ENCODE results near the gene SH3PXD2A.

The SH3PXD2A gene, protein sequence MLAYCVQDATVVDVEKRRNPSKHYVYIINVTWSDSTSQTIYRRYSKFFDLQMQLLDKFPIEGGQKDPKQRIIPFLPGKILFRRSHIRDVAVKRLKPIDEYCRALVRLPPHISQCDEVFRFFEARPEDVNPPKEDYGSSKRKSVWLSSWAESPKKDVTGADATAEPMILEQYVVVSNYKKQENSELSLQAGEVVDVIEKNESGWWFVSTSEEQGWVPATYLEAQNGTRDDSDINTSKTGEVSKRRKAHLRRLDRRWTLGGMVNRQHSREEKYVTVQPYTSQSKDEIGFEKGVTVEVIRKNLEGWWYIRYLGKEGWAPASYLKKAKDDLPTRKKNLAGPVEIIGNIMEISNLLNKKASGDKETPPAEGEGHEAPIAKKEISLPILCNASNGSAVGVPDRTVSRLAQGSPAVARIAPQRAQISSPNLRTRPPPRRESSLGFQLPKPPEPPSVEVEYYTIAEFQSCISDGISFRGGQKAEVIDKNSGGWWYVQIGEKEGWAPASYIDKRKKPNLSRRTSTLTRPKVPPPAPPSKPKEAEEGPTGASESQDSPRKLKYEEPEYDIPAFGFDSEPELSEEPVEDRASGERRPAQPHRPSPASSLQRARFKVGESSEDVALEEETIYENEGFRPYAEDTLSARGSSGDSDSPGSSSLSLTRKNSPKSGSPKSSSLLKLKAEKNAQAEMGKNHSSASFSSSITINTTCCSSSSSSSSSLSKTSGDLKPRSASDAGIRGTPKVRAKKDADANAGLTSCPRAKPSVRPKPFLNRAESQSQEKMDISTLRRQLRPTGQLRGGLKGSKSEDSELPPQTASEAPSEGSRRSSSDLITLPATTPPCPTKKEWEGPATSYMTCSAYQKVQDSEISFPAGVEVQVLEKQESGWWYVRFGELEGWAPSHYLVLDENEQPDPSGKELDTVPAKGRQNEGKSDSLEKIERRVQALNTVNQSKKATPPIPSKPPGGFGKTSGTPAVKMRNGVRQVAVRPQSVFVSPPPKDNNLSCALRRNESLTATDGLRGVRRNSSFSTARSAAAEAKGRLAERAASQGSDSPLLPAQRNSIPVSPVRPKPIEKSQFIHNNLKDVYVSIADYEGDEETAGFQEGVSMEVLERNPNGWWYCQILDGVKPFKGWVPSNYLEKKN

GRCh38 chr10:103855424-103855823 lies at the start of gene SH3PXD2A:
SH3PXD2A (minus strand) TSS chr10:103855576; CDS start chr10:103855266, 310 bp downstream.
- ATAC-seq (ENCODE audit: low read depth), result peak; percentile 40
- DNase-seq (ENCODE audit: low spot score in 2 of 2), result no peak
- no peaks in the 10 kb centered on the region for H3K36me3 Mint-ChIP-seq
- peak within 1 kb of the TSS; percentile 75 for H3K4me3 Mint-ChIP-seq
- peaks cover 31% of the 10 kb centered on the region for H3K27me3 Mint-ChIP-seq
- no peak within 1 kb of the TSS for H3K27ac Mint-ChIP-seq
- no peaks in the 10 kb centered on the region for H3K9me3 Mint-ChIP-seq
- peaks cover 8% of the 10 kb centered on the region for H3K4me1 Mint-ChIP-seq

DNA sequence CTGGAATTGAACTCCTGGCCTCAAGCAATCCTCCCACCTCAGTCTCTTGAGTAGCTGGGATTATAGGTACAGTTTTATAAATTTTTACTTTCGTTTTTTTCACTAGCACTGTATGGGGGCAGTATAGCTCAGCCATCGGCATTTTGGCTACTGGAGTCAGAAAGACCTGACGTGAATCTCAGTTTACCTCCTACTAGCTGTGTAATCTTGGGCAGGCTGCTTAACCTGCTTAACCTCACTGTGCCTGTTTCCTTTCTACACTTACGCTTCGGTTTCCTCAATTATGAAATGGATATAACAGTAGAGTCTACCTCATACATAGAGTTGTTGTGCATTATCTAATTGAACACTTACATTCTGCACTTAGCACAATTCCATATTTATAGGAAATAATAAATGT lies 45.9 kb upstream of the SH3PXD2A start:
- ATAC-seq (ENCODE audit: low read depth) (no peak), DNase-seq (ENCODE audit: low spot score in 2 of 2) (no peak)
- peaks cover 21% of the 10 kb centered on the region for H3K36me3 Mint-ChIP-seq
- no peak overlapping the region for H3K27ac Mint-ChIP-seq
- H3K4me1 Mint-ChIP-seq, result no peaks in the 10 kb centered on the region
- H3K4me3 Mint-ChIP-seq, result no peak overlapping the region
- no peaks in the 10 kb centered on the region for H3K9me3 Mint-ChIP-seq
- H3K27me3 Mint-ChIP-seq, result no peaks in the 10 kb centered on the region

GRCh38 chr10:103899312-103899711 lies 43.9 kb upstream of the SH3PXD2A start:
- ATAC-seq (ENCODE audit: low read depth), result no peak
- no peak overlapping the region for H3K27ac Mint-ChIP-seq
- H3K36me3 Mint-ChIP-seq, result peaks cover 31% of the 10 kb centered on the region
- no peak overlapping the region for H3K4me3 Mint-ChIP-seq
- no peaks in the 10 kb centered on the region for H3K4me1 Mint-ChIP-seq
- no peaks in the 10 kb centered on the region for H3K9me3 Mint-ChIP-seq
- no peak for DNase-seq (ENCODE audit: low spot score in 2 of 2)
- H3K27me3 Mint-ChIP-seq, result no peaks in the 10 kb centered on the region

DNA sequence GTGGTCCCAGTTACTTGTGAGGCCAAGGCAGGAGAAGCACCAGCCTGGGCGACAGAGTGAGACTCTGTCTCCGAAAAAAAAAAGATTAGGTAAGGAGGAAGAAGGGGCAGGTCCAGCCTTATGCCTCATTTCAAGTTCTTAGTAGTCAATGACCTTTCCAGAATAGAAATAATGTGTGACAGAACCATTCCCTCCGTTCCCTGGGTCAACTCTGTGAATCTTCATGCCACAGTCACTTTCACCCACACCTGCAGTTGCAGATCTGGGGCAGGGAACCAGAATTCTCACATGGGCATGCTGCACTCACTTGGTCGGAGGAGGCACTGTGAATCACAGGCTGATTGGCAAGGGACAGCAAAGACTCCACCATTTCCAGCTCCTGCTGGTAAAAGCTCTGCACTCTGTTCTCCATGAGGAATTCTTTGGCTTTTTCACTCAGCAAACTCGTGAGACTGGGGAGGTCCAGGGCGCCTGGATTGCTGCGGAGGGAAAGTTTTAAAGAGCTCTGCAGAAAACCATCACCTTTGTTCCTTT lies 41.9 kb upstream of the SH3PXD2A start:
- ATAC-seq (ENCODE audit: low read depth) (no peak), DNase-seq (ENCODE audit: low spot score in 2 of 2) (no peak)
- no peaks in the 10 kb centered on the region for H3K4me1 Mint-ChIP-seq
- no peaks in the 10 kb centered on the region for H3K27me3 Mint-ChIP-seq
- H3K36me3 Mint-ChIP-seq, result peaks cover 26% of the 10 kb centered on the region
- no peak overlapping the region for H3K4me3 Mint-ChIP-seq
- H3K9me3 Mint-ChIP-seq, result no peaks in the 10 kb centered on the region
- no peak overlapping the region for H3K27ac Mint-ChIP-seq

- peaks cover 29% of the 10 kb centered on the region for H3K36me3 Mint-ChIP-seq
- no peaks in the 10 kb centered on the region for H3K27me3 Mint-ChIP-seq
- no peaks in the 10 kb centered on the region for H3K4me1 Mint-ChIP-seq
- peak overlapping the region; percentile 53 for H3K27ac Mint-ChIP-seq
- H3K4me3 Mint-ChIP-seq, result no peak overlapping the region
- DNase-seq (ENCODE audit: low spot score in 2 of 2) (no peak), ATAC-seq (ENCODE audit: low read depth) (no peak)
- H3K9me3 Mint-ChIP-seq, result no peaks in the 10 kb centered on the region
Observed at GRCh38 chr10:103896225-103896624, 40.8 kb upstream of the SH3PXD2A start.

DNA sequence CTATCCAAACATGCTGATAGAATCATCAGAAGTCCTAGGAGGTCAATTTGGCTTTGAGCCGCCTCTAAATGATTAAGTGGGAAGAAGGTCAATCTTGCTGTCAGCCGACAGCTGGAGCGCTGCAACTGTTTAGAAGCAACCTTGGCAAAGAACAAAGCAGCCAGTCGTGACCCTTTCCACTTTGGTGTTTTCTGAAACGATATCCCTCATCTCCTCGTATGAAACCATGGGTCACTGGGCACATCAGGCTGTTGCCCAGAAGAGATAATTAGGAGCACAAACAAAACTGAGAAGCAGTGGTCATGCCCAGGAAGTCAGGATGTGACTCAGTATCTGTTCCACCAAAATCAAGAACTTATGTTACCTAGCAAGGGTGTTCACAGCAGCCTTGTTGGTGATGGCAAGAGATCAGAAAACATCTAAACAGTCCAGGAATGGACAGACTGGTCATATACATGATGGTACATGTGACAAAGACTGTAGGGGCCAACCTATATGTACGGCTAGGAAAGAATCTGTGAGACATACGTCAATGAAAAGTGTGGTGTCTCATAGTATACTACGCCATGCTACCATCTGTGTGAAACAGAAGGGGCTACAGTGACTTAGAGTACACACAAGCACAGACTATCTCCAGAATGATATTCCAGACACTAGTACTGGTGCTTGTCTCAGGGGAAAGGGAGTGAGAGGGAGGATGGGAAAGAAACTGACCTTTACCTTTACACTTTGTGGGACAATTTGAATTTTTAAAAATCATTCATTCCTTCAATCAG lies 40.2 kb upstream of the SH3PXD2A start:
- ATAC-seq (ENCODE audit: low read depth) (no peak), DNase-seq (ENCODE audit: low spot score in 2 of 2) (no peak)
- no peak overlapping the region for H3K4me3 Mint-ChIP-seq
- peaks cover 32% of the 10 kb centered on the region for H3K36me3 Mint-ChIP-seq
- peak overlapping the region; percentile 53 for H3K27ac Mint-ChIP-seq
- H3K4me1 Mint-ChIP-seq, result no peaks in the 10 kb centered on the region
- no peaks in the 10 kb centered on the region for H3K9me3 Mint-ChIP-seq
- no peaks in the 10 kb centered on the region for H3K27me3 Mint-ChIP-seq

DNA sequence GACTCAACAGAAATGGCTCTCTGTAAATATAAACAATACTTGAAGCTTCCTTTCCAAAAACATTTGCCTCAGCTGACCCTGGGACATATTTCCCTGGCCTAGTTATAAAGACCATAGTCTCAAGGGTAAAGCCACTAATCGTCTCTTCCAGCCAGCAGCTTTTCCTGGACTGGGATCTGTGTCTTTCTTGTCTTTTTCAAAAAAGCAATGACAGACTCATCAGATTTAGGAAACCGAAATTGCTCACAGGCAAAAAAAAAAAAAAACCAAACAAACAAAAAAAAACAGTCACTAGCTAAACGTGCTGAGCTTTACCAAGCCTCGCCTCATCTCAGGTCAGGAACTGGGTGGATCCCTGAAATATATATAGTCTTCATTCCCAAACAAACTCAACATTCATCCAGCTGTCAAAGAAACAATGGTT lies 39.1 kb upstream of the SH3PXD2A start:
- ATAC-seq (ENCODE audit: low read depth), result no peak
- H3K4me1 Mint-ChIP-seq, result no peaks in the 10 kb centered on the region
- H3K27me3 Mint-ChIP-seq, result no peaks in the 10 kb centered on the region
- H3K4me3 Mint-ChIP-seq, result no peak overlapping the region
- no peaks in the 10 kb centered on the region for H3K9me3 Mint-ChIP-seq
- no peak for DNase-seq (ENCODE audit: low spot score in 2 of 2)
- peaks cover 31% of the 10 kb centered on the region for H3K36me3 Mint-ChIP-seq
- H3K27ac Mint-ChIP-seq, result peak overlapping the region; percentile 69

- H3K27ac Mint-ChIP-seq, result peak overlapping the region; percentile 69
Observed at GRCh38 chr10:103893817-103894216, 38.4 kb upstream of the SH3PXD2A start.

DNA sequence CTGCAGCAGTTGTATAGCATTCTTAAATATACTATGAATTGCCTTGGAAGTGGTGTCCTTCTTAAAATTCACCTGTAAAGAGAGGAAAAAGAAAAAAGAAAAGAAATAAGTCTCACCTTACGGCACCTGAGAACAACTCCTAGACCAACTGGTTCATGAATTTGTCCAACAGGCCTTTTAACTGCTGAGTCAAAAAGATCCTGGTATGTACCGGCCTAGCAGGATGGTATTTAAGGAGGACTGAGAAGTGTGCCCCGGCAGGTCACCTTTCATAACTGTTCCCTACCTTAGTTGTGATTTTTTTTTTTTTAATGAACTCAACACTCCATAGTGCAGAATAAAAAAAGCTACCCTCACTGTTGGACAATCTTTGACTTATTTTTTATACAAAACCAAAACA lies 36.8 kb upstream of the SH3PXD2A start:
- Mint-ChIP-seq H3K4me1 (peaks cover 2% of the 10 kb centered on the region), H3K27me3 (no peaks in the 10 kb centered on the region), H3K27ac (peak overlapping the region; percentile 68), H3K9me3 (no peaks in the 10 kb centered on the region), H3K36me3 (peaks cover 30% of the 10 kb centered on the region), H3K4me3 (no peak overlapping the region)
- ATAC-seq (ENCODE audit: low read depth), result no peak
- no peak for DNase-seq (ENCODE audit: low spot score in 2 of 2)

More at GRCh38 chr10:103893817-103894216, 38.4 kb upstream of the SH3PXD2A start:
- no peak for DNase-seq (ENCODE audit: low spot score in 2 of 2)
- Mint-ChIP-seq H3K4me3 (no peak overlapping the region), H3K36me3 (peaks cover 32% of the 10 kb centered on the region), H3K9me3 (no peaks in the 10 kb centered on the region), H3K27me3 (no peaks in the 10 kb centered on the region), H3K4me1 (no peaks in the 10 kb centered on the region)
- no peak for ATAC-seq (ENCODE audit: low read depth)

DNA sequence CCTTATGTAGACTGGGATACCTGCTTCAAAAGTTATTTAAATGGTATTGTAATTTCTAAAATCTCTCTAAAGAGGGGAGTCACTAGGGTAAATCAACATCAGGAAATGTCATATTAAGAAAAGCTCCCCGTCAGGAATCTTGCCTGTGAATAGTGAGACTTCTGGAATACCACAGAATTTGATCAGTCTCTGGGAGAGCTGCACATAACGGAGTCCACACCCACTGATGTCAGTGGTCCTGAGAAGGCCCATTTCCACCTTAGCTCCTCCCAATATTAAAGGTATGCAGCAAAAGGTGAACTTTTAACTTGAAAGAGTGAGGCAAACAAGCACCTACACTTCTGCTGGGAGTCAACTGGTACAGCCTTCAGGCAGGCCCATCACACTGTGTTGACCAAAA lies 35.3 kb upstream of the SH3PXD2A start:
- peaks cover 28% of the 10 kb centered on the region for H3K36me3 Mint-ChIP-seq
- H3K4me3 Mint-ChIP-seq, result no peak overlapping the region
- H3K4me1 Mint-ChIP-seq, result peaks cover 2% of the 10 kb centered on the region
- ATAC-seq (ENCODE audit: low read depth), result no peak
- no peak for DNase-seq (ENCODE audit: low spot score in 2 of 2)
- no peaks in the 10 kb centered on the region for H3K9me3 Mint-ChIP-seq
- H3K27me3 Mint-ChIP-seq, result no peaks in the 10 kb centered on the region
- H3K27ac Mint-ChIP-seq, result no peak overlapping the region

GRCh38 chr10:103890194-103890658 lies 34.9 kb upstream of the SH3PXD2A start:
- Mint-ChIP-seq H3K27me3 (no peaks in the 10 kb centered on the region), H3K4me3 (no peak overlapping the region), H3K36me3 (peaks cover 24% of the 10 kb centered on the region), H3K9me3 (no peaks in the 10 kb centered on the region), H3K4me1 (peaks cover 2% of the 10 kb centered on the region), H3K27ac (peak overlapping the region; percentile 58)
- no peak for ATAC-seq (ENCODE audit: low read depth)
- no peak for DNase-seq (ENCODE audit: low spot score in 2 of 2)

DNA sequence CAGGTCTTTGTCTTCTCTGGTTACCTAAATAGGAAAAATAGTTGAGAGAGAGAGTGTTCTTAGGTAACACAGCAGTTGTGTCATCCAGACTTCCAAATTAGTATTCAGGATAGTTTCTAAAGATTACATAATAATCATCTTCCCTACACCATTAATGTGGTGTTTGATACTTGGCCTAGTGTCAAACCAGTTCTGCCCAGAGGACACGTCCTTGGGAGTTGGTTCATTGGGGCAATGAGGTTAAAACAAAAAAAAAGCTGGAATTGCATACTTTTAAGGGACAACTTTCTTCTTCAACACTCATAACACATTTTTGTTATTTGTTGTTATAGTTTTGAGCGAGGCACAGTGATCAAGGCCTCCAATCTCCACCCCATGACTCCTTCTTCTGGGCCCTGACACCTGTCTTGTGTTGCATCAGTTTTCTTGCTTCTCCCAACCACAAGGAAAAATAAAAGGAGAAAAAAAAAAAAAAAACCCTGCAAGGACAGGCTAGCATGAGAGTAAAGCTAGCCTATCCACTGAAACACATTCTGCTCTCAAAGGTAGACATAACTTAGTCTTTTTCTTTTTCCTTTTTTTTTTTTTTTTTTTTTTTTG lies 33.8 kb upstream of the SH3PXD2A start:
- Mint-ChIP-seq H3K4me3 (no peak overlapping the region), H3K9me3 (no peaks in the 10 kb centered on the region), H3K27me3 (no peaks in the 10 kb centered on the region), H3K27ac (no peak overlapping the region), H3K4me1 (peaks cover 2% of the 10 kb centered on the region), H3K36me3 (peaks cover 18% of the 10 kb centered on the region)
- DNase-seq (ENCODE audit: low spot score in 2 of 2) (no peak), ATAC-seq (ENCODE audit: low read depth) (no peak)
